ENCODE results near the gene SPSB4.
A peak's percentile ranks its signal among the peaks of the same experiment; 100 is the strongest.
"Not testable (repeated sequence)": the region's sequence is repeated elsewhere in the genome, so short reads cannot be mapped to it uniquely, and the experiment has no call there.

Gene SPSB4

DNA sequence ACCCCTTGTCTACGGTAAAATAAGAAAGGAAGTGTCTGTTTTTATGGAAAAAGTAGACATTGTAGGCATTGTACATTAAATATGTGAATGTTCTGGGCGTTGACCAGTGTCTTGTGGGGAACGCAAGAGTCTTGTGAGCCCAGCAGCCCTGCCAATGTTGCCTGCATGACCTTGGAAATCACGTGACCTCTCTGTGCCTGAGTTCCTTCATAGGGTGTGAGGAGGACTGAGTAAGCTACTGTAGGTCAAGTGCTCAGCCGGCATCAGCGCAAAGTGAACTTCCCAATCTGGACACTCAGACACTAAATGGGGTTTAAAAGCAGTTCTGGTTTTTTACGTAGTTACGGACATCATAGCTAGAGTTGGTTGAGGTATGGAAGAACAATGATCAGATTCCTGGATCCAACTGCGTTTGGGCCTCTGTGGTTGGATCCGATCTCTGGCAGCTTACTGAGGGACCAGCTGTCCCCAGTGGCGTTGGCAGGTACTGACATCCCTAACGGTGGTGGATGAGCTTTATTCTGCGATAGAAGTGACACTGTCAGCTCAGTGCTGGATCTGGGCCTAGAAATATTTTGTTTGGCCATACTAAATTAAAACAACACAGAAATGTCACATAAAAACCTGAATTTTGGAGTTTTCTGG lies 63.8 kb downstream of the SPSB4 start:
- Histone ChIP-seq H2AFZ (ENCODE audit: low read length) (no peak overlapping the region), H3K9ac (ENCODE audit: low read length) (no peak overlapping the region), H3K27ac (ENCODE audit: low read length) (no peak overlapping the region), H3K4me1 (ENCODE audit: low read length) (no peaks in the 10 kb centered on the region), H3K79me2 (ENCODE audit: low read length) (no peaks in the 10 kb centered on the region), H3K36me3 (replicated peaks; ENCODE audit: insufficient read depth, low read length) (no peaks in the 10 kb centered on the region), H3F3A (ENCODE audit: insufficient read depth, low read length) (no peaks in the 10 kb centered on the region), H3K4me2 (ENCODE audit: low read depth, low read length) (no peak overlapping the region), H3K27me3 (replicated peaks; ENCODE audit: insufficient read depth, low read length) (no peaks in the 10 kb centered on the region), H3K9me3 (replicated peaks; ENCODE audit: insufficient read depth, low read length) (no peaks in the 10 kb centered on the region), H3K4me3 (ENCODE audit: low read length) (no peak overlapping the region), H4K20me1 (ENCODE audit: insufficient read depth, low read length) (no peaks in the 10 kb centered on the region), H3K9me2 (replicated peaks; ENCODE audit: insufficient read depth, low read length) (no peaks in the 10 kb centered on the region)
- DNase-seq, result no peak
- no peak for TF ChIP-seq EZH2 (optimal IDR thresholded peaks at IDR 0.05; ENCODE audit: low read depth, low read length)
- TF ChIP-seq EZH2phosphoT487 (IDR thresholded peaks at IDR 0.05; ENCODE audit: low read length), result no peak
- TF ChIP-seq, protein P1, sequence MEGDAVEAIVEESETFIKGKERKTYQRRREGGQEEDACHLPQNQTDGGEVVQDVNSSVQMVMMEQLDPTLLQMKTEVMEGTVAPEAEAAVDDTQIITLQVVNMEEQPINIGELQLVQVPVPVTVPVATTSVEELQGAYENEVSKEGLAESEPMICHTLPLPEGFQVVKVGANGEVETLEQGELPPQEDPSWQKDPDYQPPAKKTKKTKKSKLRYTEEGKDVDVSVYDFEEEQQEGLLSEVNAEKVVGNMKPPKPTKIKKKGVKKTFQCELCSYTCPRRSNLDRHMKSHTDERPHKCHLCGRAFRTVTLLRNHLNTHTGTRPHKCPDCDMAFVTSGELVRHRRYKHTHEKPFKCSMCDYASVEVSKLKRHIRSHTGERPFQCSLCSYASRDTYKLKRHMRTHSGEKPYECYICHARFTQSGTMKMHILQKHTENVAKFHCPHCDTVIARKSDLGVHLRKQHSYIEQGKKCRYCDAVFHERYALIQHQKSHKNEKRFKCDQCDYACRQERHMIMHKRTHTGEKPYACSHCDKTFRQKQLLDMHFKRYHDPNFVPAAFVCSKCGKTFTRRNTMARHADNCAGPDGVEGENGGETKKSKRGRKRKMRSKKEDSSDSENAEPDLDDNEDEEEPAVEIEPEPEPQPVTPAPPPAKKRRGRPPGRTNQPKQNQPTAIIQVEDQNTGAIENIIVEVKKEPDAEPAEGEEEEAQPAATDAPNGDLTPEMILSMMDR (IDR thresholded peaks at IDR 0.05; ENCODE audit: low read length), result peak; percentile 23; the same call in 1 of the 2 replicates

DNA sequence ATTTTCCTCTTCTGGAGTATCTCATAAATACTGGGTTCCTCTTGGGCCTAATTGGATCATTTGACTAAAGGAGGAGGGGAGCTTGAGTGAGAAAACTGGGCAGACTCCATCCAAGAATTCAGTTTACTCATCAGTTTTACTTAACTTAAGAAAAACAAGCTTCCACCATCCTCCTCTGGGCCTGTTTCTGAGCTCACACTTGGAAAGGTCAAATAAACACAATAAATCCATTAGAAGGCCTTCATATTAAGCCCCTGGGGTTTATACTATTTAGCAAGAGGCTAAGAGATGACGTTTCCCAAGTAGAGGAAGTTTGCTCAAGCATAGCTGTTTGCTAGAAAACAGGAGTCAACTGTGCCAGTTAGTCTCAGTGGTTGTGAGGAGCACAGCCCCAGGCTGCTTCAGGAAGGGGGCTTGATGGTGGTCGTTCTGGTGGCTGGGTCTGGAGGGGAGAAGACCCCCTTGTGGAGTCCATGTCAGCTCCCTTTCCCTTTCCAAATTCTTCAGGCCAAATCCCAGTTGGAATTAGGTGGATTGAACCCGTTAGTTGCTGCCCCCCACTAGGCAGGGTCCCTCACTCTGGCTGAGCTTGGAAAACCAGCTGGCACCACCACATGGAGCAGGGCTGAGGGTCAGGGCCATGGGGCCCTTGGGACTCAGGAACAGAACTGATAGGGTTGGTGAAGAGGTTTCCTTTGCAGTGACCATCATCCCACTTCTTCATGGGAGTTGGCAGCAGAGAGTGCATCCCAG lies 64.8 kb downstream of the SPSB4 start:
- Histone ChIP-seq H2AFZ (ENCODE audit: low read length) (no peak overlapping the region), H3F3A (ENCODE audit: insufficient read depth, low read length) (no peaks in the 10 kb centered on the region), H3K27ac (ENCODE audit: low read length) (no peak overlapping the region), H3K4me2 (ENCODE audit: low read depth, low read length) (no peak overlapping the region), H3K9ac (ENCODE audit: low read length) (no peak overlapping the region), H3K79me2 (ENCODE audit: low read length) (no peaks in the 10 kb centered on the region), H3K9me3 (replicated peaks; ENCODE audit: insufficient read depth, low read length) (no peaks in the 10 kb centered on the region), H3K36me3 (replicated peaks; ENCODE audit: insufficient read depth, low read length) (no peaks in the 10 kb centered on the region), H3K4me3 (ENCODE audit: low read length) (no peak overlapping the region), H3K27me3 (replicated peaks; ENCODE audit: insufficient read depth, low read length) (no peaks in the 10 kb centered on the region), H3K9me2 (replicated peaks; ENCODE audit: insufficient read depth, low read length) (no peaks in the 10 kb centered on the region), H3K4me1 (ENCODE audit: low read length) (no peaks in the 10 kb centered on the region), H4K20me1 (ENCODE audit: insufficient read depth, low read length) (no peaks in the 10 kb centered on the region)
- TF ChIP-seq EZH2phosphoT487 (IDR thresholded peaks at IDR 0.05; ENCODE audit: low read length), result no peak
- no peak for TF ChIP-seq EZH2 (optimal IDR thresholded peaks at IDR 0.05; ENCODE audit: low read depth, low read length)
- TF ChIP-seq, protein P1 (IDR thresholded peaks at IDR 0.05; ENCODE audit: low read length), result no peak
- DNase-seq, result no peak

- no peak for DNase-seq
- Histone ChIP-seq H3F3A (ENCODE audit: insufficient read depth, low read length) (no peaks in the 10 kb centered on the region), H3K4me2 (ENCODE audit: low read depth, low read length) (no peak overlapping the region), H3K4me3 (ENCODE audit: low read length) (no peak overlapping the region), H2AFZ (ENCODE audit: low read length) (no peak overlapping the region), H3K27me3 (replicated peaks; ENCODE audit: insufficient read depth, low read length) (no peaks in the 10 kb centered on the region), H3K79me2 (ENCODE audit: low read length) (no peaks in the 10 kb centered on the region), H3K9ac (ENCODE audit: low read length) (no peak overlapping the region), H3K9me2 (replicated peaks; ENCODE audit: insufficient read depth, low read length) (no peaks in the 10 kb centered on the region), H3K4me1 (ENCODE audit: low read length) (no peaks in the 10 kb centered on the region), H4K20me1 (ENCODE audit: insufficient read depth, low read length) (no peaks in the 10 kb centered on the region), H3K36me3 (replicated peaks; ENCODE audit: insufficient read depth, low read length) (no peaks in the 10 kb centered on the region), H3K27ac (ENCODE audit: low read length) (no peak overlapping the region), H3K9me3 (replicated peaks; ENCODE audit: insufficient read depth, low read length) (no peaks in the 10 kb centered on the region)
- TF ChIP-seq, protein P1 (IDR thresholded peaks at IDR 0.05; ENCODE audit: low read length), result no peak
- TF ChIP-seq EZH2phosphoT487 (IDR thresholded peaks at IDR 0.05; ENCODE audit: low read length), result no peak
- no peak for TF ChIP-seq EZH2 (optimal IDR thresholded peaks at IDR 0.05; ENCODE audit: low read depth, low read length)
Observed at GRCh38 chr3:141116721-141117120, 65.6 kb downstream of the SPSB4 start.

- not testable (repeated sequence) for H4K20me1 ChIP-seq (ENCODE audit: insufficient read depth, low read length); H3K4me2 ChIP-seq (ENCODE audit: low read depth, low read length); DNase-seq; H3K36me3 ChIP-seq (replicated peaks; ENCODE audit: insufficient read depth, low read length); H3K9me2 ChIP-seq (replicated peaks; ENCODE audit: insufficient read depth, low read length); H3K79me2 ChIP-seq (ENCODE audit: low read length); H3K27ac ChIP-seq (ENCODE audit: low read length); H2AFZ ChIP-seq (ENCODE audit: low read length); H3K9me3 ChIP-seq (replicated peaks; ENCODE audit: insufficient read depth, low read length); H3F3A ChIP-seq (ENCODE audit: insufficient read depth, low read length); H3K27me3 ChIP-seq (replicated peaks; ENCODE audit: insufficient read depth, low read length); H3K9ac ChIP-seq (ENCODE audit: low read length); H3K4me1 ChIP-seq (ENCODE audit: low read length); H3K4me3 ChIP-seq (ENCODE audit: low read length)
Observed at GRCh38 chr3:141117982-141118381, 66.8 kb downstream of the SPSB4 start.

Data from MM.1S (cell line).